Panc1 (cell line): Measurements from ENCODE around the gene PLD1. TPM values are rescaled to one million over a fixed set of nuclear protein-coding genes. Genes with fewer than 3 reads are reported as not detected.

Source experiments
- ATAC-seq: fragments of 200-7000 bp; cut with Tn5 transposase; 2 replicates; pipeline ENCODE4 v1.9.1; 2020; ENCODE audit warnings: mild to moderate bottlenecking, moderate library complexity
- BruUV-seq: library from RNA; stranded (reverse); fragments of 400-500 nt; replicated peaks from 2 replicates; lab custom pipeline; 2021; lab: Mats Ljungman, UMichigan
- CTCF ChIA-PET: fragments of 300-600 bp; sonication (Branson Sonifier 250); formaldehyde crosslinking; loops from one replicate; lab custom pipeline; 2022; ENCODE audit warnings: antibody characterized with exemption; lab: Charles Lee
- POLR2A ChIA-PET: fragments of 300-600 bp; sonication (Branson Sonifier 250); formaldehyde crosslinking; loops from one replicate; lab custom pipeline; 2022; ENCODE audit warnings: antibody characterized with exemption; lab: Charles Lee
- DNase-seq: peaks from one replicate; pipeline ENCODE4 v3.0.0-alpha.2; 2010; ENCODE audit warnings: low read depth, low spot score
- H3K27ac ChIP-seq: 2 replicates; pipeline ENCODE4 v1.5.1; 2011; ENCODE audit warnings: mild to moderate bottlenecking, low read length, inconsistent platforms
- H3K27me3 ChIP-seq: fragments of 200-500 bp; sonication (Bioruptor generic); 2 replicates; pipeline ENCODE4 v1.6.0; 2014; ENCODE audit warnings: low read length, inconsistent platforms; ENCODE audit not compliant: control insufficient read depth, insufficient read depth
- H3K36me3 ChIP-seq: fragments of 200-500 bp; sonication (Bioruptor generic); 2 replicates; pipeline ENCODE4 v1.5.1; 2014; ENCODE audit warnings: inconsistent platforms, mild to moderate bottlenecking, low read length, moderate library complexity; ENCODE audit not compliant: control insufficient read depth, insufficient read depth
- H3K4me1 ChIP-seq: 2 replicates; pipeline ENCODE4 v1.5.1; 2011; ENCODE audit warnings: inconsistent platforms, mild to moderate bottlenecking, low read length, moderate library complexity; ENCODE audit not compliant: control insufficient read depth, insufficient read depth
- H3K4me3 ChIP-seq, 2 experiments: 2 replicates each; pipeline ENCODE4 v1.5.1; 2011 to 2012; ENCODE audit warnings: low read depth in 2 of 2, low read length in 2 of 2, mild to moderate bottlenecking in 2 of 2, inconsistent platforms in 1 of 2, moderate library complexity in 1 of 2
- H3K9me3 ChIP-seq: fragments of 200-500 bp; sonication (Bioruptor generic); 2 replicates; pipeline ENCODE4 v1.5.1; 2014; ENCODE audit warnings: low read depth, mild to moderate bottlenecking, inconsistent platforms, low read length, moderate library complexity; ENCODE audit not compliant: control insufficient read depth, insufficient read depth
- CTCF ChIP-seq: fragments of 450-650 bp; IDR thresholded peaks from 2 replicates; pipeline ENCODE4 v1.5.1; 2017; ENCODE audit warnings: mild to moderate bottlenecking
- POLR2AphosphoS5 ChIP-seq: IDR thresholded peaks from 2 replicates; pipeline ENCODE4 v1.6.1; 2012; ENCODE audit warnings: mild to moderate bottlenecking, low read depth, low read length, moderate library complexity
- REST ChIP-seq, 2 experiments: IDR thresholded peaks; 2 replicates each; pipeline ENCODE4 v1.6.1; 2011 to 2012; ENCODE audit warnings: low read depth in 2 of 2, control low read depth in 1 of 2, low read length in 1 of 2, mild to moderate bottlenecking in 1 of 2, moderate library complexity in 1 of 2; ENCODE audit not compliant: insufficient read depth in 1 of 2
- SIN3A ChIP-seq: IDR thresholded peaks from 2 replicates; pipeline ENCODE4 v1.6.1; 2012; ENCODE audit warnings: low read depth, mild to moderate bottlenecking, low read length, moderate library complexity, borderline replicate concordance; ENCODE audit not compliant: insufficient read depth
- TCF7L2 ChIP-seq: IDR thresholded peaks from 2 replicates; pipeline ENCODE4 v1.6.1; 2011; ENCODE audit warnings: mild to moderate bottlenecking, low read depth, low read length, inconsistent platforms
- in situ Hi-C: cut with HindIII; loops from 2 replicates; pipeline ENCODE4 v1.10.0; 2016; ENCODE audit warnings: low sequenced_read_pairs, low pct_unique_long_range_greater_than_20kb
- intact Hi-C: fragments of 100-400 bp; cut with micrococcal nuclease; formaldehyde crosslinking; loops from one replicate; pipeline ENCODE4 v1.10.0; 2022; ENCODE audit not compliant: unreplicated experiment
- total RNA-seq: library from RNA; stranded (reverse); gene quantifications from one replicate; pipeline ENCODE4 v1.2.1, GENCODE V29; 2021; ENCODE audit not compliant: unreplicated experiment

Gene PLD1
- total RNA-seq, 1 experiment from 2014 or later = 20.6 TPM

- no peaks in the 10 kb centered on the region for H3K36me3 ChIP-seq
- DNase-seq = no peak
- intact Hi-C loops (no loop called here), in situ Hi-C loops (no loop called here)
- H3K4me3 ChIP-seq = no peak overlapping the region
- ChIA-PET CTCF (no interaction called here), POLR2A (interaction anchor here (0.5 kb wide), 1 partner anchor 90 kb away, joined by 3 read pairs; no protein-coding TSS in a partner anchor)
- BruUV-seq = no TSS peak
- no peaks in the 10 kb centered on the region for H3K27me3 ChIP-seq
- H3K9me3 ChIP-seq = no peaks in the 10 kb centered on the region
- H3K4me1 ChIP-seq = peaks cover 7% of the 10 kb centered on the region
- peak overlapping the region; percentile 26; the same call in 1 of the 2 replicates for H3K27ac ChIP-seq
- no peak for TF ChIP-seq SIN3A
- no peak for TF ChIP-seq CTCF
- TF ChIP-seq REST (IDR thresholded peaks at IDR 0.05; ENCODE audit: insufficient read depth in 1 of 2, low read depth in 2 of 2, low read length in 1 of 2) = no peak
- no peak for TF ChIP-seq TCF7L2
- TF ChIP-seq POLR2AphosphoS5 = no peak
- ATAC-seq = no peak
Measured at GRCh38 chr3:171840445-171840810, 30.1 kb upstream of the PLD1 start.

- POLR2A ChIA-PET = no interaction called here
- TF ChIP-seq POLR2AphosphoS5 (no peak), CTCF (no peak), REST (IDR thresholded peaks at IDR 0.05; ENCODE audit: insufficient read depth in 1 of 2, low read depth in 2 of 2, low read length in 1 of 2) (no peak), TCF7L2 (no peak), SIN3A (no peak)
- Histone ChIP-seq H3K9me3 (no peaks in the 10 kb centered on the region), H3K27me3 (no peaks in the 10 kb centered on the region), H3K27ac (no peak overlapping the region), H3K4me1 (peaks cover 7% of the 10 kb centered on the region), H3K36me3 (no peaks in the 10 kb centered on the region), H3K4me3 (no peak overlapping the region)
- intact Hi-C loops (loop anchor here (10.0 kb wide), 1 partner anchor 654 kb away; no protein-coding TSS in a partner anchor), in situ Hi-C loops (no loop called here)
- DNase-seq = no peak
- no peak for ATAC-seq
- CTCF ChIA-PET = interaction anchor here (0.7 kb wide), 1 partner anchor 686 kb away, joined by 3 read pairs; no protein-coding TSS in a partner anchor
- BruUV-seq = no TSS peak
Measured at GRCh38 chr3:171839270-171839669, 29.0 kb upstream of the PLD1 start.
